RWPE2 (cell line): ENCODE results near the gene MYCBP.
"Not testable (repeated sequence)": the region's sequence is repeated elsewhere in the genome, so short reads cannot be mapped to it uniquely, and the experiment has no call there.

Experiments used
- ATAC-seq: fragments of 200-7000 bp; cut with Tn5 transposase; 3 replicates; pipeline ENCODE4 v1.9.1; 2021; ENCODE audit warnings: low read depth
- DNase-seq: peaks from one replicate; pipeline ENCODE4 v3.0.0-alpha.2; 2020; ENCODE audit warnings: low spot score
- H3K27ac ChIP-seq: fragments of 450-650 bp; 2 replicates; pipeline ENCODE4 v1.5.1; 2017; ENCODE audit warnings: mild to moderate bottlenecking; ENCODE audit not compliant: poor library complexity, severe bottlenecking
- H3K27me3 ChIP-seq: fragments of 250-450 bp; sonication (Bioruptor Pico); 2 replicates; pipeline ENCODE4 v1.5.1; 2021; ENCODE audit warnings: mild to moderate bottlenecking, moderate library complexity; ENCODE audit not compliant: insufficient read depth, poor library complexity, severe bottlenecking
- H3K36me3 ChIP-seq: fragments of 250-450 bp; sonication (Bioruptor Pico); 2 replicates; pipeline ENCODE4 v1.5.1; 2020; ENCODE audit warnings: low read depth, mild to moderate bottlenecking, moderate library complexity
- H3K4me1 ChIP-seq: fragments of 250-450 bp; sonication (Bioruptor Pico); 2 replicates; pipeline ENCODE4 v1.5.1; 2021; ENCODE audit warnings: mild to moderate bottlenecking, moderate library complexity; ENCODE audit not compliant: insufficient read depth, poor library complexity, severe bottlenecking
- H3K4me3 ChIP-seq: fragments of 250-450 bp; sonication (Bioruptor Pico); 2 replicates; pipeline ENCODE4 v1.5.1; 2021; ENCODE audit warnings: mild to moderate bottlenecking, moderate library complexity; ENCODE audit not compliant: severe bottlenecking
- H3K9me3 ChIP-seq: fragments of 250-450 bp; sonication (Bioruptor Pico); 2 replicates; pipeline ENCODE4 v1.5.1; 2021; ENCODE audit warnings: mild to moderate bottlenecking, moderate library complexity; ENCODE audit not compliant: severe bottlenecking
- TF ChIP-seq, protein P1 (sequence below): fragments of 450-650 bp; IDR thresholded peaks from one replicate; pipeline ENCODE4 v1.5.1; 2017; ENCODE audit warnings: mild to moderate bottlenecking, moderate library complexity; ENCODE audit not compliant: poor library complexity, severe bottlenecking

The MYCBP gene

DNA sequence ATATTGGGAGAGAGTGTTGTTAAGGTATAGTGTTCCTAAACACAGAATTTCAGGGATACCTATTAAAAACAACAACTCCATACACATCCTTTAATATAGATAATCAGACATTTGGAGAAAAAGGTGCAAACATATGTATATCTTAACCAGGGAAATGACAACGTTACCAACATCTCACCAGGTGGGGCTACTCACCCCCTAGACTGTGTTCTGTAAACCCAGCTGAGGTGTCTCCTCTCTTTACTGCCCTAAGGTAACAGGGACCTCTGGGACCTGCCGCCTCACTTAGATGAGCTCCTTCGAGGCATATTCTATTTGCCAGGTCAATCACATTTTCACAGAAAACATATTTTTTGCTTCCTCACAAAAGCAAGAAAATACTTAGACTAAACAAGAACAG, 26.9 kb downstream of the MYCBP start:
- ATAC-seq (no peak), DNase-seq (no peak)
- Histone ChIP-seq H3K27me3 (no peaks in the 10 kb centered on the region), H3K36me3 (peaks cover 58% of the 10 kb centered on the region), H3K4me3 (no peak overlapping the region), H3K4me1 (no peaks in the 10 kb centered on the region), H3K27ac (no peak overlapping the region), H3K9me3 (no peaks in the 10 kb centered on the region)
- TF ChIP-seq, protein P1, sequence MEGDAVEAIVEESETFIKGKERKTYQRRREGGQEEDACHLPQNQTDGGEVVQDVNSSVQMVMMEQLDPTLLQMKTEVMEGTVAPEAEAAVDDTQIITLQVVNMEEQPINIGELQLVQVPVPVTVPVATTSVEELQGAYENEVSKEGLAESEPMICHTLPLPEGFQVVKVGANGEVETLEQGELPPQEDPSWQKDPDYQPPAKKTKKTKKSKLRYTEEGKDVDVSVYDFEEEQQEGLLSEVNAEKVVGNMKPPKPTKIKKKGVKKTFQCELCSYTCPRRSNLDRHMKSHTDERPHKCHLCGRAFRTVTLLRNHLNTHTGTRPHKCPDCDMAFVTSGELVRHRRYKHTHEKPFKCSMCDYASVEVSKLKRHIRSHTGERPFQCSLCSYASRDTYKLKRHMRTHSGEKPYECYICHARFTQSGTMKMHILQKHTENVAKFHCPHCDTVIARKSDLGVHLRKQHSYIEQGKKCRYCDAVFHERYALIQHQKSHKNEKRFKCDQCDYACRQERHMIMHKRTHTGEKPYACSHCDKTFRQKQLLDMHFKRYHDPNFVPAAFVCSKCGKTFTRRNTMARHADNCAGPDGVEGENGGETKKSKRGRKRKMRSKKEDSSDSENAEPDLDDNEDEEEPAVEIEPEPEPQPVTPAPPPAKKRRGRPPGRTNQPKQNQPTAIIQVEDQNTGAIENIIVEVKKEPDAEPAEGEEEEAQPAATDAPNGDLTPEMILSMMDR = no peak

DNA sequence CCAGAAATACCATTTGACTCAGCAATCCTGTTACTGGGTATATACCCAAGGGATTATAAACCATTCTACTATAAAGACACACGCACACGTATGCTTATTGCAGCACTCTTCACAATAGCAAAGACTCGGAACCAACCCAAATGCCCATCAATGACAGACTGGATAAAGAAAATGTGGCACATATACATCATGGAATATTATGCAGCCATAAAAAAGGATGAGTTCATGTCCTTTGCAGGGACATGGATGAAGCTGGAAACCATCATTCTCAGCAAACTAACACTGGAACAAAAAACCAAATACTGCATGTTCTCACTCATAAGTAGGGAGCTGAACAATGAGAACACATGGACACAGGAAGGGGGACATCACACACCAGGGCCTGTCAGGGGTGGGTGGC, 28.1 kb downstream of the MYCBP start:
- not testable (repeated sequence) for H3K27ac ChIP-seq, H3K4me3 ChIP-seq, ATAC-seq, H3K9me3 ChIP-seq, H3K4me1 ChIP-seq, DNase-seq, H3K27me3 ChIP-seq
- H3K36me3 ChIP-seq = peaks cover 57% of the 10 kb centered on the region

DNA sequence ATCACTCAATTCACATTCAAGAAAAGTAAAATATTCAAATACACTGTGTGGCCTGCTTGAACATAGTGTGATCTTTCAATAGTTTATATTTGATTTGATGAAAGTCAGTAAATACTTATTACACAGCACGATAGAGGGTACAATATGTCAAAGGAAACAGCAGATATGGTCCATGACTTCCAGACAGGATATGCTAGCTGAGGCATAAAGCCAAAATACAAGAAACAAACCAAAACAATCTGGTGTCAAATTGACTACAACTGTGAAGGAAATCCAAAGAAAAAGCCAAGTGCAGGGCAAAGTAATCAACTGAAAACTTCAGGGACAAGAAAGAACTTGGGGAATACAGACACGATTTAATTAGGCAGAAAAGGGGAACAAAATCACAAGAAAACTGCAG, 32.9 kb downstream of the MYCBP start:
- no peak overlapping the region for H3K4me3 ChIP-seq
- H3K36me3 ChIP-seq = peaks cover 47% of the 10 kb centered on the region
- H3K27ac ChIP-seq = no peak overlapping the region
- H3K4me1 ChIP-seq = no peaks in the 10 kb centered on the region
- no peak for ATAC-seq
- no peaks in the 10 kb centered on the region for H3K9me3 ChIP-seq
- DNase-seq = no peak
- TF ChIP-seq, protein P1 = no peak
- no peaks in the 10 kb centered on the region for H3K27me3 ChIP-seq

DNA sequence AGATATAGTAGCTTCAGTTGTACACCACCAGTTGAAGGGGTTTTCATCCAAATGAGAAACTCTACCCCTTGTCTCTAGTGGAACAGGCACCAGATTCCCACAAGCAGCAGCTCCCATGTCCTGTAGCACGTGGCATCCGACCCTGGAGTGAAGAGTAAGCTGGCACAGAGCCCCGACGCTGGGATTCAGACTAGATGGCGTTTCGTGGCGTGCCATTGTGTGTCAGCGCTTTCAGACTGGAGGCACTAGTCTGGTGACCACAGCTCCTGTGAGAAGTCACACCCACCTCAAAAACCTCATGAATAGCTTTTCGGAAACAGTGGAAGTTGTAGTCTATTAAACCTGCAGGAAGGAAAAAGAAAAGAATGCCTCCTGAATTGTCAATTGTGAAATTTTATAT, 33.8 kb downstream of the MYCBP start:
- ATAC-seq = no peak
- H3K4me1 ChIP-seq = no peaks in the 10 kb centered on the region
- H3K4me3 ChIP-seq = no peak overlapping the region
- no peaks in the 10 kb centered on the region for H3K9me3 ChIP-seq
- no peaks in the 10 kb centered on the region for H3K27me3 ChIP-seq
- H3K36me3 ChIP-seq = peaks cover 41% of the 10 kb centered on the region
- no peak overlapping the region for H3K27ac ChIP-seq
- TF ChIP-seq, protein P1 = no peak
- no peak for DNase-seq

DNA sequence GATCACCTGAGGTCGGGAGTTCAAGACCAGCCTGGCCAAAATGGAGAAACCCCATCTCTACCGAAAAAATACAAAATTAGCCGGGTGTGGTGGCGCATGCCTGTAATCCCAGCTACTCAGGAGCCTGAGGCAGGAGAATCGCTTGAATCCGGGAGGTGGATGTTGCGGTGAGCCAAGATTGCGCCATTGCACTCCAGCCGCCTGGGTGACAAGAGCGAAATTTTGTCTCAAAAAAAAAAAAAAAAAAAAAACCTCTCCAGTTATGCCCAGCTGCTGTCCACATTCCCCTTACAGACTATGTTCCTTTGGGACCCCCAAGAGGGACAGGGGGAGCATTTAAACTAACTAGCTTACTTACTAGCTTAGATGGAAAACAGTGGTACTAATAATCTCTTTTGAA, 36.8 kb downstream of the MYCBP start:
- not testable (repeated sequence) for H3K4me3 ChIP-seq, ATAC-seq, H3K9me3 ChIP-seq, DNase-seq, H3K4me1 ChIP-seq, H3K27ac ChIP-seq, H3K27me3 ChIP-seq
- H3K36me3 ChIP-seq = peaks cover 23% of the 10 kb centered on the region

DNA sequence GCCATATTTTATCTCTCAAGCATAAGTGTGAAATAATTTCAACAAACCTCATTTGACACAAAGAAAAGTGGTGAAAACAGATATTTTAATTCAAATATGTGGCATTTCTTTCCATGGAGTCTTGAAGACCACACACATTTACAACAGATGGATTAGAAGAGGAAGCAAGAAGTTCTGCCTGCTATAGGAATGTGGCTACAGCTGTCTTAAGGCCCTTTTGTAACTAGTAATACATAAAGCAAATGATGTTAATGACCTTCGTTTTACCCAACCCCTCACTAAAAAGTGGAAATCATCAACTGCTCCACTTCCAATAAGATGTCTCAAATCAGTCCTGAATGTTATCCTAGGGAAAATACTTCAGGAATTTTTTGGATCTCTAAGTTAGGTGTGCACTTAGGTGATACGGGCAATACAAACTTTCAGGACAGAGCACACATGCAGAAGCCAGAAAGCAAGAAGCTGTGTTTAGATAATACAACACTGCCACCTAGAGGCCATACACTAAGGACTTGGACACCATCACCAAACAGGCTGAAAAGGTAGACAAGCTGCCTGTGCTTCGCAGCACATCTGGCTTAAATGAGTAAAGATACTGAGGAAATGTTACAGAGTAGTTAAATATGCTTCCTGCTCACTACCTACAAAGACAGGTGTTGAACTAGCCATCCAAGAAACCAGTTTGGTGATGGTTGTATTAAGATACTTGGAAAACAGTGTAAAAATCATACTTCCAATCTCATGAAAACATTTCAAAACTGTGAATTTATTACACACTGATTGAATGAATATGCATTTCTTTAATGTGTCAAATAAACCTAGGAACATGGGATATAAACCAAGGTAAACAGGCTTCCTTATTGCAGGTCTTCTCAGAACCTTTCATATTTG, 38.0 kb downstream of the MYCBP start:
- Histone ChIP-seq H3K27me3 (peaks cover 4% of the 10 kb centered on the region), H3K9me3 (no peaks in the 10 kb centered on the region), H3K27ac (no peak overlapping the region), H3K4me1 (no peaks in the 10 kb centered on the region), H3K36me3 (peaks cover 15% of the 10 kb centered on the region), H3K4me3 (no peak overlapping the region)
- no peak for DNase-seq
- ATAC-seq = peak; percentile 95
- TF ChIP-seq, protein P1 = peak; percentile 81
